GM12891 (cell line): ENCODE results near the gene CARD11.

Experiments
- DNase-seq: peaks from one replicate; pipeline ENCODE4 v3.0.0; 2011; ENCODE audit warnings: low spot score; ENCODE audit not compliant: insufficient read length
- FAIRE-seq: peaks from 2 replicates; lab custom pipeline; 2011; peaks lifted over from hg19 to GRCh38; lab: Jason Lieb, UNC
- PAX5 ChIP-seq: IDR thresholded peaks from 2 replicates; pipeline ENCODE4 v1.6.1; 2011; ENCODE audit warnings: low read length, moderate library complexity, mild to moderate bottlenecking; ENCODE audit not compliant: insufficient read depth, severe bottlenecking
- POLR2A ChIP-seq: IDR thresholded peaks from 2 replicates; pipeline ENCODE4 v1.6.1; 2011; ENCODE audit warnings: low read depth, low read length, control low read depth
- POLR2AphosphoS5 ChIP-seq: IDR thresholded peaks from 2 replicates; pipeline ENCODE4 v1.6.1; 2011; ENCODE audit warnings: low read depth, low read length, control low read depth
- POU2F2 ChIP-seq: IDR thresholded peaks from 2 replicates; pipeline ENCODE4 v1.6.1; 2011; ENCODE audit warnings: low read depth, mild to moderate bottlenecking, control low read depth, low read length, moderate library complexity
- SPI1 ChIP-seq: IDR thresholded peaks from 2 replicates; pipeline ENCODE4 v1.6.1; 2011; ENCODE audit warnings: low read depth, low read length, control low read depth
- TAF1 ChIP-seq: IDR thresholded peaks from 2 replicates; pipeline ENCODE4 v1.6.1; 2011; ENCODE audit warnings: low read depth, low read length, control low read depth

The CARD11 gene

GRCh38 chr7:2930310-2931033, 113.2 kb downstream of the CARD11 start:
- FAIRE-seq (no peak), DNase-seq (no peak)
- TF ChIP-seq PAX5 (no peak), POLR2AphosphoS5 (no peak), POU2F2 (no peak), POLR2A (no peak; the same call in 1 of the 2 replicates), SPI1 (no peak), TAF1 (no peak)

GRCh38 chr7:2929321-2930201, 114.1 kb downstream of the CARD11 start:
- FAIRE-seq (no peak), DNase-seq (no peak)
- TF ChIP-seq POU2F2 (no peak), POLR2A (no peak), PAX5 (no peak), TAF1 (no peak), SPI1 (no peak), POLR2AphosphoS5 (no peak)

GRCh38 chr7:2928613-2929311, 114.9 kb downstream of the CARD11 start:
- TF ChIP-seq POLR2AphosphoS5 (no peak), SPI1 (no peak), PAX5 (no peak), TAF1 (no peak), POLR2A (no peak), POU2F2 (no peak)
- no peak for DNase-seq
- FAIRE-seq: no peak

- FAIRE-seq (no peak), DNase-seq (no peak)
- TF ChIP-seq TAF1: no peak
- no peak for TF ChIP-seq SPI1
- TF ChIP-seq PAX5: no peak
- no peak for TF ChIP-seq POU2F2
- no peak for TF ChIP-seq POLR2AphosphoS5
- TF ChIP-seq POLR2A: no peak
Observed at GRCh38 chr7:2928256-2928612, 115.4 kb downstream of the CARD11 start.

GRCh38 chr7:2927592-2927991, 116.1 kb downstream of the CARD11 start:
- FAIRE-seq (no peak), DNase-seq (no peak)
- no peak for TF ChIP-seq TAF1
- TF ChIP-seq POU2F2: no peak
- no peak for TF ChIP-seq POLR2AphosphoS5
- no peak for TF ChIP-seq PAX5
- TF ChIP-seq SPI1: no peak
- TF ChIP-seq POLR2A: no peak

GRCh38 chr7:2926896-2927405, 116.7 kb downstream of the CARD11 start:
- TF ChIP-seq PAX5 (no peak), POU2F2 (no peak), POLR2AphosphoS5 (no peak), SPI1 (no peak), POLR2A (no peak), TAF1 (no peak)

GRCh38 chr7:2926120-2926895, 117.4 kb downstream of the CARD11 start:
- FAIRE-seq (no peak), DNase-seq (no peak)
- TF ChIP-seq SPI1 (no peak), POLR2AphosphoS5 (no peak), TAF1 (no peak), PAX5 (no peak), POLR2A (no peak), POU2F2 (no peak)

More at GRCh38 chr7:2926896-2927405, 116.7 kb downstream of the CARD11 start:
- FAIRE-seq (no peak), DNase-seq (no peak)
